ENCODE results near the gene PCDHGC3.

Gene PCDHGC3

GRCh38 chr5:141485321-141486055 lies 9.7 kb downstream of the PCDHGC3 start:
- DNase-seq, result no peak

DNA sequence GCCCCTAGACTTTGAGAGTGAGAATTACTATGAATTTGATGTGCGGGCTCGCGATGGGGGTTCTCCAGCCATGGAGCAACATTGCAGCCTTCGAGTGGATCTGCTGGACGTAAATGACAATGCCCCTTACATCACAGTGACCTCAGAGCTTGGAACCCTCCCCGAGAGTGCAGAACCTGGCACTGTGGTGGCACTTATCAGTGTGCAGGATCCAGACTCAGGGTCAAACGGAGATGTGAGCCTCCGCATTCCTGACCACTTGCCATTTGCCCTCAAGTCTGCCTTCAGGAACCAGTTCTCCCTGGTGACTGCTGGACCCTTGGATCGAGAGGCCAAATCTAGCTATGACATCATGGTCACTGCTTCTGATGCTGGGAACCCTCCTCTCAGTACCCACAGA lies 10.3 kb downstream of the PCDHGC3 start:
- DNase-seq, result no peak

DNA sequence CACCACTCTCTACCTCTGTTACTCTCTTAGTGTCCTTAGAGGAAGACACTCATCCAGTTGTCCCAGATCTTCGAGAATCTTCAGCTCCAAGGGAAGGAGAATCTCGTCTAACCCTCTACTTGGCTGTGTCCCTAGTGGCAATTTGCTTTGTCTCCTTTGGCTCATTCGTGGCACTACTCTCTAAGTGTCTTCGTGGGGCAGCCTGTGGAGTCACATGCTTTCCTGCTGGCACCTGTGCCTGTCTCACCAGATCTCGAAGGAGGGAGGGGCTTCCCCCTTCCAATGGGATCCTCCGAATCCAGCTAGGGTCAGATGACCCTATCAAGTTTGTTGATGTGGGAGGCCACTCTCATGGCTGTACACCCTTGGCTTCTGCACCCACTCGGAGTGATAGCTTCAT lies 11.4 kb downstream of the PCDHGC3 start:
- DNase-seq, result no peak

DNA sequence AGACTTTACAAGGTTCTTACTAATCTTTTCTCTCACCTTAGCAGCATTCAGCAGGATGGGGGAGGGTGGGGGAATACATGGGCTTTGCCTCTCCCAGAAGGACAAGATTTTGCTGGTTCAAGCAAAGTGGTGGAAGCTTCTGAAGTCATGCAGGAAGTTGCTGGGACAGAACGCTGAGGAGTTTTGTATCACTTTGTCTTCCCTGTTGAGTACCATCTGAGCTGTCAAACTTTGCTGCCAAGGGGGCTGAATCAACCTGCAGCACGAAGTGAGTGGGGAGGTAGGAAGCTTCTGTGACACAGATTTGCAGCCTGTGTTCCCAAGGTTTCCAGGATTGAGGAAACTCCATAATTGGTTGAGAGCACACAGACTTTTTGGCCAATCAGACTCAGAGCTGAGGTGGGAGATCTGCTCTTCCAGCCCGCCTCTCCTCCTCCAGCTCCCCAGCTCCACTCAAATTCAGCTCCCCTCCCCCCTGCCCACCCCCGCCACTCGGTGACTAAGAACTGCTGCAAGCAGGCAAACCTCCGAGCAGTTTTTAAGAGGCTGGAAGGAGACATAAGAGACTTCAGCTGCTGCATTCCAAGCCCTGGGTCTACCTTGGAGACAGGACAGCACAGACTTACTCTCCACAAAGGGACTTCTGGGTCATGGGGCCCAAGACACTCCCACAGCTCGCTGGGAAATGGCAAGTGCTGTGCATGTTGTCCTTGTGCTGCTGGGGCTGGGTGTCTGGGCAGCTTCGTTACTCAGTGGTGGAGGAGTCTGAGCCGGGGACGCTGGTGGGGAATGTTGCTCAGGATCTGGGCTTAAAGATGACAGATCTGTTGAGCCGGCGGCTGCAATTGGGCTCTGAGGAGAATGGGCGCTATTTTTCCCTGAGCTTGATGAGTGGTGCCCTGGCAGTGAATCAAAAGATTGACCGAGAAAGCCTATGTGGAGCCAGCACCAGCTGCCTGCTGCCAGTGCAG lies 13.1 kb downstream of the PCDHGC3 start, which contains the start of gene PCDHGC5:
Gene PCDHGC5, plus strand, starts transcription at position 491 of the 971 bp plus-strand sequence. Its CDS starts 160 bp downstream, at position 651.
- DNase-seq, result no peak

- no peak for DNase-seq
These were observed 14.1 kb downstream of the PCDHGC3 start for GRCh38 chr5:141489841-141490240.

GRCh38 chr5:141490271-141490670 lies 14.5 kb downstream of the PCDHGC3 start:
- DNase-seq, result no peak

- no peak for DNase-seq
These were observed 15.0 kb downstream of the PCDHGC3 start for GRCh38 chr5:141490771-141491170.

DNA sequence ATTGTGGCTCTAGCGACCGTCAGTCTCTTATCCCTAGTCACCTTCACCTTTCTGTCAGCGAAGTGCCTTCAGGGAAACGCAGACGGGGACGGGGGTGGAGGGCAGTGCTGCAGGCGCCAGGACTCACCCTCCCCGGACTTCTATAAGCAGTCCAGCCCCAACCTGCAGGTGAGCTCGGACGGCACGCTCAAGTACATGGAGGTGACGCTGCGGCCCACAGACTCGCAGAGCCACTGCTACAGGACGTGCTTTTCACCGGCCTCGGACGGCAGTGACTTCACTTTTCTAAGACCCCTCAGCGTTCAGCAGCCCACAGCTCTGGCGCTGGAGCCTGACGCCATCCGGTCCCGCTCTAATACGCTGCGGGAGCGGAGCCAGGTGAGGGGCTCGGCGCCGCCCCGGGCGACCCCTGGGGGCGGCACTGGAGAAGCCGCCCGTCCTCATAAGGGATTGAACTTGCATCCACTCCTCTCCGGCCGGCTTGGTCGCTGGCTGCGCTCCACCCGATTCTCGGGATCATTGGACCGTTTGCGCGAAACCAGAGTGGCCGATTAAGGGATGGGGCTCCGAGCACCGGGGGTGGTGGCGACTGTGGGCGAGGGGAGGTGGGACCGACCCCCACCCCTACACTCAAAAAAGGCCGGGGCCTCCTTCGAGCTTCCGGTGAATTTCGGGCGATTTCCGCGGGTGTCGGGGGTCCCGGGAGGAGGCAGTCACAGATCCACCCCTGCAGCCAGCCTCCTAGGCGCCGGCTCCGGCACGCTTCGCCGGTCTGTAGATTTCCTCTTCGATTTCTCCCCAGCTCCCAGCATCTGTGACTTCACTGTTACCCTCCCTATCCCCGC lies 15.8 kb downstream of the PCDHGC3 start:
- no peak for DNase-seq

- DNase-seq, result no peak
These were observed 16.6 kb downstream of the PCDHGC3 start for GRCh38 chr5:141492168-141492885.

DNA sequence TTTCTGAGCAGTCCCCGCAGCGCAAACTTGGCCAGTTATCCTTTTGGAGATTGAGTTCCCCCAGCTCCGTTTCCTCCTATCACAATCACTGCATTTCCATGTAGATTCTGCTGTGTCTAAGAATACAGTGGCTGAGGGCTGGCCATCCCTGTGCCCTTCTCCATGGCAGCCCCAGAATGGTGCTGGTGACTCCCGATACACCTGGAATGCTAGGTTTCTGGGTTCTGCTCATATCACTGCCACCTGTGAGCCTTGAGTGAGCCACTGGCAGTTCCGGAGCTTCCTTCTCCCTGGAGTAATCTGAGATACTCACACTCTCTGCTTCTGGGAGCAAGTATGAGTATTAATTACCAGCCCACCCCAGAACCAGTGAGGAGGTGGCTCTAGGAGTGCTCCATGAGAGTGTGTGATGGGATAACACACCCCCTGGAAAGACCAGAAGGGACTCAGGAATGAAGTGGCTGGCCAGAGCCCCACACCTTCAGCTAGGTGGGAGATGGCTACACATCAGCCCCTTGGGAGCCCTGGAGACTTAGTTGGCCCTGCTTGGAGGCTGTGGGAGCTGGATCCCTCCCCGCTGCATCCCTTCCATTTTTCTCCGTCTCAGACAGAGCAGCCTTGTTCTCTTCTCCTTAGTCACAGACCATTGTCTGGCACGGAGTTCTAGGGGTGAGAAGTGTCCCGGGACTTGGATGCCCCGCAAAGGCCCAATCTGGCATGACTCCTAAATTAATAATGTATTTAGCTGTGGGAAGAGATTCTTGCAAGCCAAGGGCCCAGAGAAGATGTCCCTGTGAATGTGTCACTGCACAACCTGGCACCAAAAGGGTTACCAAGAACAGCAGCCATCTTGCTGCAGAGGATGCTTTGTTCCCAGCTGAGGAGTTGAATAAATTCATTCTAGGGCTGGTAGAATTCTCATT lies 18.0 kb downstream of the PCDHGC3 start:
- no peak for DNase-seq

GRCh38 chr5:141494761-141495452 lies 19.1 kb downstream of the PCDHGC3 start:
- DNase-seq, result no peak

- DNase-seq, result no peak
These were observed 19.7 kb downstream of the PCDHGC3 start for GRCh38 chr5:141495453-141495811.

DNA sequence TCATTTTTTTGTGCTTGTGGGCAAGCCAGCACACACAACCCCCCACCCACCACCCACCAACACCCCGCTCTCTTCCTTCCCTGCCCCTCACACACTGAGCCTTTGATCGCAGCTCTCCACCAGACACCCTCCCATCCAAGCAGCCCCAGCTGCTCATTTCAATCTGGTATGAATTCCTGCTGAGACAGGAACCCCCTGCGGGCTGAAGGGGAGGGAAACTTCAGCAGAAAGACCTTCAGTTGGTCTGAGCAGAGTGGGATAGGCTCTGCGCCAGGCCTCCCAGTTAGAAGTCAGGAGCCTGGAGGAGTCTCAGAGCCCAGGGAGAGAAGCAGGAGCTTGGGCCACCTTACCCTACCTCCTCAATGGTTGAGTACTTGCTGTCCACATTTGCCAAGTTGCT lies 20.3 kb downstream of the PCDHGC3 start:
- DNase-seq, result no peak

GRCh38 chr5:141501761-141502160 lies 26.0 kb downstream of the PCDHGC3 start:
- DNase-seq, result no peak

DNA sequence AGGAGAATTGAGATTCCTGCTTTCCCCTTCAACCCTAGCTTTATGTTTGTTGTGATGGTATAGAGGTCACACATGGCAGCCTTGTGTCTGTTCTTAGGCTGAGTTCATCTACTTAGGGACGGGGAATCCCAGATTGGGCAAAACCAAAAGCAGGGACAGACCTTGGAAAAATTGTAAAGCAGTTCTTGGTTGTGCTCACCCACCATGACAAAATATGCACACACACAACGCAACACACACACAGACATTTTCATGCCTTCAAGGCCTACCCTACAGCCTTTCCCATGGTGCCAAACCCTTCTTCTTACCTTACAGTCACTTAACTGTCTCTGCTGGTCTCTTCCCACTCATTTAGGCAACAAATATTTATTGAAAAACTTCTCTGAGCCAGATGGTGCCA lies 27.9 kb downstream of the PCDHGC3 start:
- no peak for DNase-seq

- DNase-seq, result no peak
These were observed 28.4 kb downstream of the PCDHGC3 start for GRCh38 chr5:141504216-141504615.

GRCh38 chr5:141506381-141507155 lies 30.8 kb downstream of the PCDHGC3 start:
- DNase-seq, result no peak

- no peak for DNase-seq
These were observed 31.8 kb downstream of the PCDHGC3 start for GRCh38 chr5:141507387-141508091.

GRCh38 chr5:141508440-141508797 lies 32.7 kb downstream of the PCDHGC3 start:
- DNase-seq, result no peak

Data from AML-193 (cell line).